WTC11 (cell line): Measurements from ENCODE around the gene LRFN2. TPM values are rescaled to one million over a fixed set of nuclear protein-coding genes. Genes with fewer than 3 reads are reported as not detected.

Source experiments
- ATAC-seq: fragments of 200-7000 bp; cut with Tn5 transposase; 2 replicates; pipeline ENCODE4 v1.10.0; 2021; ENCODE audit warnings: mild to moderate bottlenecking, moderate library complexity
- CTCF ChIA-PET: fragments of 300-600 bp; sonication (Branson Sonifier 250); formaldehyde crosslinking; loops from one replicate; lab custom pipeline; 2021; ENCODE audit warnings: antibody characterized with exemption; lab: Charles Lee
- POLR2A ChIA-PET: fragments of 350-600 bp; sonication (Branson Sonifier 250); formaldehyde crosslinking; loops from one replicate; lab custom pipeline; 2021; ENCODE audit warnings: antibody characterized with exemption; lab: Charles Lee
- DNase-seq: peaks from one replicate; pipeline ENCODE4 v3.0.0; 2021; ENCODE audit warnings: low spot score
- H3K27ac Mint-ChIP-seq: 2 replicates; pipeline ENCODE4 v1.8.0; 2021; ENCODE audit warnings: mixed read lengths
- H3K27me3 Mint-ChIP-seq: 2 replicates; pipeline ENCODE4 v1.8.0; 2021; ENCODE audit warnings: low read depth, mild to moderate bottlenecking, moderate library complexity, mixed read lengths
- H3K36me3 Mint-ChIP-seq: 2 replicates; pipeline ENCODE4 v1.8.0; 2021; ENCODE audit warnings: mixed read lengths
- H3K4me1 Mint-ChIP-seq: 2 replicates; pipeline ENCODE4 v1.8.0; 2022; ENCODE audit warnings: mixed read lengths
- H3K4me3 Mint-ChIP-seq: 2 replicates; pipeline ENCODE4 v1.8.0; 2021; ENCODE audit warnings: mild to moderate bottlenecking, moderate library complexity, mixed read lengths
- H3K9me3 Mint-ChIP-seq: 2 replicates; pipeline ENCODE4 v1.8.0; 2021; ENCODE audit warnings: mixed read lengths
- CREM ChIP-seq: sonication (generic); formaldehyde crosslinking; IDR thresholded peaks from 2 replicates; pipeline ENCODE4 v1.8.1; 2022; ENCODE audit warnings: mild to moderate bottlenecking, missing genetic modification reagents, moderate library complexity
- EMX1 ChIP-seq: fragments of 250-450 bp; sonication (Bioruptor Pico); IDR thresholded peaks from 2 replicates; pipeline ENCODE4 v1.8.0; 2021; ENCODE audit warnings: mild to moderate bottlenecking
- ESRRA ChIP-seq: sonication (generic); formaldehyde crosslinking; IDR thresholded peaks from 2 replicates; pipeline ENCODE4 v1.8.1; 2022; ENCODE audit warnings: mild to moderate bottlenecking, missing genetic modification reagents, borderline replicate concordance
- FOXK1 ChIP-seq: sonication (generic); formaldehyde crosslinking; IDR thresholded peaks from 2 replicates; pipeline ENCODE4 v1.8.0; 2022; ENCODE audit warnings: mild to moderate bottlenecking, moderate library complexity, missing genetic modification reagents
- GABPB1 ChIP-seq: sonication (generic); formaldehyde crosslinking; IDR thresholded peaks from 2 replicates; pipeline ENCODE4 v1.8.1; 2023; ENCODE audit warnings: mild to moderate bottlenecking, missing genetic modification reagents
- GTF2I ChIP-seq: fragments of 250-450 bp; sonication (Bioruptor Pico); conservative IDR thresholded peaks from 2 replicates; pipeline ENCODE4 v1.4.0; 2021; ENCODE audit warnings: mild to moderate bottlenecking
- HMGA2 ChIP-seq: fragments of 250-450 bp; sonication (Bioruptor Pico); IDR thresholded peaks from 2 replicates; pipeline ENCODE4 v1.4.0; 2021; ENCODE audit warnings: mild to moderate bottlenecking, moderate library complexity
- HMGXB4 ChIP-seq: sonication (generic); formaldehyde crosslinking; IDR thresholded peaks from 2 replicates; pipeline ENCODE4 v1.8.1; 2023; ENCODE audit warnings: mild to moderate bottlenecking, moderate library complexity, missing genetic modification reagents
- JAZF1 ChIP-seq: fragments of 250-450 bp; sonication (Bioruptor Pico); IDR thresholded peaks from 2 replicates; pipeline ENCODE4 v1.9.0; 2021; ENCODE audit warnings: moderate library complexity, mild to moderate bottlenecking, inconsistent platforms
- MLX ChIP-seq: sonication (generic); formaldehyde crosslinking; IDR thresholded peaks from 2 replicates; pipeline ENCODE4 v1.8.1; 2023; ENCODE audit warnings: mild to moderate bottlenecking, missing genetic modification reagents, moderate library complexity
- MYBL2 ChIP-seq: sonication (generic); formaldehyde crosslinking; IDR thresholded peaks from 2 replicates; pipeline ENCODE4 v1.8.1; 2023; ENCODE audit warnings: mild to moderate bottlenecking, moderate library complexity, missing genetic modification reagents
- NFATC4 ChIP-seq: fragments of 250-450 bp; sonication (Bioruptor Pico); IDR thresholded peaks from 2 replicates; pipeline ENCODE4 v1.9.0; 2021; ENCODE audit warnings: mild to moderate bottlenecking
- NR1H2 ChIP-seq: sonication (generic); formaldehyde crosslinking; IDR thresholded peaks from 2 replicates; pipeline ENCODE4 v1.9.0; 2021; ENCODE audit warnings: mild to moderate bottlenecking, moderate library complexity, missing genetic modification reagents
- NR3C1 ChIP-seq: sonication (generic); formaldehyde crosslinking; conservative IDR thresholded peaks from 2 replicates; pipeline ENCODE4 v1.8.1; 2023; ENCODE audit warnings: low read depth, mild to moderate bottlenecking, missing genetic modification reagents
- PRRX2 ChIP-seq: fragments of 250-450 bp; sonication (Bioruptor Pico); IDR thresholded peaks from 2 replicates; pipeline ENCODE4 v1.8.0; 2021; ENCODE audit warnings: mild to moderate bottlenecking
- RELA ChIP-seq: sonication (generic); formaldehyde crosslinking; IDR thresholded peaks from 2 replicates; pipeline ENCODE4 v1.8.1; 2022; ENCODE audit warnings: missing genetic modification reagents, mild to moderate bottlenecking, borderline replicate concordance
- TCF7 ChIP-seq: sonication (generic); formaldehyde crosslinking; IDR thresholded peaks from 2 replicates; pipeline ENCODE4 v1.8.0; 2022; ENCODE audit warnings: mild to moderate bottlenecking, low read depth, missing genetic modification reagents, moderate library complexity
- total RNA-seq: library from RNA; stranded (reverse); gene quantifications from 3 replicates; pipeline ENCODE4 v1.2.3, GENCODE V29; 2021
- TF ChIP-seq, protein P1 (sequence below): fragments of 250-450 bp; sonication (Bioruptor Pico); IDR thresholded peaks from 2 replicates; pipeline ENCODE4 v1.8.0; 2021; ENCODE audit warnings: mild to moderate bottlenecking
- TF ChIP-seq, protein P2 (sequence below): sonication (generic); formaldehyde crosslinking; IDR thresholded peaks from 2 replicates; pipeline ENCODE4 v1.8.1; 2022; ENCODE audit warnings: mild to moderate bottlenecking, moderate library complexity, missing genetic modification reagents
- TF ChIP-seq, protein P3 (sequence below): sonication (generic); formaldehyde crosslinking; conservative IDR thresholded peaks from 2 replicates; pipeline ENCODE4 v1.8.1; 2022; ENCODE audit warnings: mild to moderate bottlenecking, missing genetic modification reagents

Gene LRFN2
- total RNA-seq, 1 experiment from 2014 or later: 1.6 TPM

GRCh38 chr6:40582892-40583291, 4.3 kb downstream of the LRFN2 start (continued):
- TF ChIP-seq, protein P1, sequence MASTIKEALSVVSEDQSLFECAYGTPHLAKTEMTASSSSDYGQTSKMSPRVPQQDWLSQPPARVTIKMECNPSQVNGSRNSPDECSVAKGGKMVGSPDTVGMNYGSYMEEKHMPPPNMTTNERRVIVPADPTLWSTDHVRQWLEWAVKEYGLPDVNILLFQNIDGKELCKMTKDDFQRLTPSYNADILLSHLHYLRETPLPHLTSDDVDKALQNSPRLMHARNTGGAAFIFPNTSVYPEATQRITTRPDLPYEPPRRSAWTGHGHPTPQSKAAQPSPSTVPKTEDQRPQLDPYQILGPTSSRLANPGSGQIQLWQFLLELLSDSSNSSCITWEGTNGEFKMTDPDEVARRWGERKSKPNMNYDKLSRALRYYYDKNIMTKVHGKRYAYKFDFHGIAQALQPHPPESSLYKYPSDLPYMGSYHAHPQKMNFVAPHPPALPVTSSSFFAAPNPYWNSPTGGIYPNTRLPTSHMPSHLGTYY (CRISPR knock-in tag): no peak
- TF ChIP-seq GABPB1 (CRISPR knock-in tag): no peak
- TF ChIP-seq TCF7 (CRISPR knock-in tag): no peak
- TF ChIP-seq NR1H2 (CRISPR knock-in tag): no peak
- no peak for TF ChIP-seq ESRRA (CRISPR knock-in tag)
- TF ChIP-seq, all 79 proteins: peak for 0

- no peaks in the 10 kb centered on the region for H3K36me3 Mint-ChIP-seq
- POLR2A ChIA-PET: no interaction called here
- no peak for ATAC-seq
- peaks cover 17% of the 10 kb centered on the region for H3K4me1 Mint-ChIP-seq
- CTCF ChIA-PET: no interaction called here
- H3K27me3 Mint-ChIP-seq: no peaks in the 10 kb centered on the region
- no peak overlapping the region for H3K4me3 Mint-ChIP-seq
- H3K27ac Mint-ChIP-seq: no peak overlapping the region
- no peaks in the 10 kb centered on the region for H3K9me3 Mint-ChIP-seq
- TF ChIP-seq MLX (CRISPR knock-in tag): no peak
- no peak for TF ChIP-seq FOXK1
- no peak for TF ChIP-seq NR3C1 (CRISPR knock-in tag)
- no peak for TF ChIP-seq EMX1 (CRISPR knock-in tag)
- TF ChIP-seq PRRX2: no peak
- TF ChIP-seq JAZF1: no peak
- no peak for TF ChIP-seq RELA (CRISPR knock-in tag)
- TF ChIP-seq MYBL2: no peak
- no peak for TF ChIP-seq GTF2I
- no peak for DNase-seq
Measured at GRCh38 chr6:40579101-40579500, 8.1 kb downstream of the LRFN2 start.

DNA sequence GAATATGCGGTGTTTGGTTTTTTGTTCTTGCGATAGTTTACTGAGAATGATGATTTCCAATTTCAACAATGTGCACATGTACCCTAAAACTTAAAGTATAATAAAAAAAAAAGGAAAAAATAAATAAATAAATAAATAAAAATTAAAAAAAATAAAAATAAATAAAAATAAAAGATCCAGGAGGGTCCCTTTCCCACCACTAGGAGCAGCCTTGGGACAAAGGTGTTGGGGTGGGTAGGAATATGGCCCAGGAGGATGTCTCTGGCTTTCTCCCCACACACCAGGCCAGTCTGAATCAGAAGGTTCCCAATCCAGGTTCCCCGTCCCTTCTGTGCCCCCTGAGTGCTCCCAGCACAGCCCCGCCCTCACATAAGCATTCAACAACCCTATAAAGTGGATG, 9.5 kb downstream of the LRFN2 start:
- H3K4me1 Mint-ChIP-seq: peaks cover 13% of the 10 kb centered on the region
- peak; percentile 75 for TF ChIP-seq HMGA2
- TF ChIP-seq NFATC4 (CRISPR knock-in tag): no peak
- no peak overlapping the region for H3K4me3 Mint-ChIP-seq
- no peak for DNase-seq
- H3K27me3 Mint-ChIP-seq: no peaks in the 10 kb centered on the region
- no peak overlapping the region for H3K27ac Mint-ChIP-seq
- POLR2A ChIA-PET: no interaction called here
- no peaks in the 10 kb centered on the region for H3K36me3 Mint-ChIP-seq
- peak; percentile 71 for ATAC-seq
- CTCF ChIA-PET: interaction anchor here (1.8 to 2.5 kb wide), 4 partner anchors 10 to 249 kb away, joined by 4 to 15 read pairs (median 8); partner anchors contain the start of gene LRFN2
- H3K9me3 Mint-ChIP-seq: no peaks in the 10 kb centered on the region

GRCh38 chr6:40573221-40573620, 13.9 kb downstream of the LRFN2 start:
- no peaks in the 10 kb centered on the region for H3K36me3 Mint-ChIP-seq
- POLR2A ChIA-PET: no interaction called here
- no peak for ATAC-seq

More at GRCh38 chr6:40573221-40573620, 13.9 kb downstream of the LRFN2 start:
- Mint-ChIP-seq H3K9me3 (no peaks in the 10 kb centered on the region), H3K4me1 (peaks cover 19% of the 10 kb centered on the region), H3K27me3 (no peaks in the 10 kb centered on the region; the same call in 1 of the 2 replicates), H3K27ac (no peak overlapping the region), H3K4me3 (no peak overlapping the region)
- CTCF ChIA-PET: interaction anchor here (1.2 to 1.8 kb wide), 2 partner anchors 14 to 245 kb away, joined by 8 read pairs; partner anchors contain the start of gene LRFN2
- no peak for DNase-seq
- TF ChIP-seq MLX (CRISPR knock-in tag) (no peak), HMGXB4 (CRISPR knock-in tag) (no peak), NR3C1 (CRISPR knock-in tag) (no peak), CREM (no peak), NR1H2 (CRISPR knock-in tag) (no peak)
- TF ChIP-seq, protein P2, sequence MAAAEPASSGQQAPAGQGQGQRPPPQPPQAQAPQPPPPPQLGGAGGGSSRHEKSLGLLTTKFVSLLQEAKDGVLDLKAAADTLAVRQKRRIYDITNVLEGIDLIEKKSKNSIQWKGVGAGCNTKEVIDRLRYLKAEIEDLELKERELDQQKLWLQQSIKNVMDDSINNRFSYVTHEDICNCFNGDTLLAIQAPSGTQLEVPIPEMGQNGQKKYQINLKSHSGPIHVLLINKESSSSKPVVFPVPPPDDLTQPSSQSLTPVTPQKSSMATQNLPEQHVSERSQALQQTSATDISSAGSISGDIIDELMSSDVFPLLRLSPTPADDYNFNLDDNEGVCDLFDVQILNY (CRISPR knock-in tag): no peak
- TF ChIP-seq, protein P3, sequence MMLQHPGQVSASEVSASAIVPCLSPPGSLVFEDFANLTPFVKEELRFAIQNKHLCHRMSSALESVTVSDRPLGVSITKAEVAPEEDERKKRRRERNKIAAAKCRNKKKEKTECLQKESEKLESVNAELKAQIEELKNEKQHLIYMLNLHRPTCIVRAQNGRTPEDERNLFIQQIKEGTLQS (CRISPR knock-in tag): no peak
- TF ChIP-seq, all 79 proteins: peak for 0
